IMR-90 (cell line): Measurements from ENCODE around the gene PEAK1.

Experiments used
- BHLHE40 ChIP-seq: fragments of 150-350 bp; IDR thresholded peaks from 2 replicates; pipeline ENCODE4 v1.6.1; 2016; ENCODE audit warnings: mild to moderate bottlenecking, low read depth, low read length
- CEBPB ChIP-seq: IDR thresholded peaks from 2 replicates; pipeline ENCODE4 v1.6.1; 2012; ENCODE audit warnings: low read depth, low read length, improper control_type of control experiment
- CHD1 ChIP-seq: IDR thresholded peaks from 2 replicates; pipeline ENCODE4 v1.6.1; 2012; ENCODE audit warnings: low read depth, low read length, improper control_type of control experiment
- CTCF ChIP-seq: conservative IDR thresholded peaks from 2 replicates; pipeline ENCODE4 v1.5.1; 2012; ENCODE audit warnings: mild to moderate bottlenecking, low read depth, low read length, improper control_type of control experiment
- ELK1 ChIP-seq: fragments of 150-350 bp; IDR thresholded peaks from 2 replicates; pipeline ENCODE4 v1.6.1; 2016; ENCODE audit warnings: low read depth, mild to moderate bottlenecking, low read length, moderate library complexity, borderline replicate concordance
- FOS ChIP-seq: fragments of 150-350 bp; IDR thresholded peaks from 2 replicates; pipeline ENCODE4 v1.6.1; 2016; ENCODE audit warnings: low read depth, low read length
- NFE2L2 ChIP-seq: fragments of 150-350 bp; IDR thresholded peaks from 2 replicates; pipeline ENCODE4 v1.6.1; 2016; ENCODE audit warnings: low read depth, mild to moderate bottlenecking, low read length
- POLR2A ChIP-seq: IDR thresholded peaks from 2 replicates; pipeline ENCODE4 v1.6.1; 2012; ENCODE audit warnings: mild to moderate bottlenecking, low read depth, low read length
- RAD21 ChIP-seq: IDR thresholded peaks from 2 replicates; pipeline ENCODE4 v1.6.1; 2012; ENCODE audit warnings: low read length, improper control_type of control experiment
- RCOR1 ChIP-seq: IDR thresholded peaks from 2 replicates; pipeline ENCODE4 v1.6.1; 2012; ENCODE audit warnings: mild to moderate bottlenecking, low read length, improper control_type of control experiment; ENCODE audit not compliant: insufficient replicate concordance
- RFX5 ChIP-seq: IDR thresholded peaks from 2 replicates; pipeline ENCODE4 v1.8.0; 2012; ENCODE audit warnings: low read depth, mild to moderate bottlenecking, low read length, moderate library complexity
- SMC3 ChIP-seq: fragments of 150-350 bp; IDR thresholded peaks from 2 replicates; pipeline ENCODE4 v1.6.1; 2016; ENCODE audit warnings: low read depth, mild to moderate bottlenecking, antibody characterized with exemption, low read length, moderate library complexity
- USF2 ChIP-seq: fragments of 150-350 bp; IDR thresholded peaks from 2 replicates; pipeline ENCODE4 v1.6.1; 2017; ENCODE audit warnings: mild to moderate bottlenecking, antibody characterized with exemption, low read length, low read depth

- no peak for TF ChIP-seq CTCF
- TF ChIP-seq BHLHE40 = no peak
- TF ChIP-seq POLR2A = no peak
- TF ChIP-seq ELK1 = no peak
- TF ChIP-seq CEBPB = no peak
- TF ChIP-seq RCOR1 = no peak
- no peak for TF ChIP-seq SMC3
- TF ChIP-seq FOS = no peak
- TF ChIP-seq RFX5 = no peak
- no peak for TF ChIP-seq RAD21
- TF ChIP-seq NFE2L2 = no peak
- no peak for TF ChIP-seq CHD1
- TF ChIP-seq USF2 = no peak
Measured at GRCh38 chr15:77059786-77060361, 360.0 kb downstream of the PEAK1 start.
